ENCODE data around the gene SFRP2.

The SFRP2 gene

GRCh38 chr4:153790962-153791551 lies 2.2 kb upstream of the SFRP2 start:
- Histone ChIP-seq H3K36me3 (ENCODE audit: control insufficient read depth in 2 of 2, insufficient read depth in 1 of 2, low read length in 2 of 2) (no peaks in the 10 kb centered on the region), H3K9me3 (ENCODE audit: control insufficient read depth, insufficient read depth, low read depth, low read length) (no peaks in the 10 kb centered on the region), H3K27ac (ENCODE audit: extremely low read depth, low read depth, low read length) (no peak overlapping the region), H3K4me3 (ENCODE audit: low read depth, low read length) (no peak overlapping the region), H3K4me1 (ENCODE audit: control insufficient read depth, insufficient read depth, low read length) (peaks cover 22% of the 10 kb centered on the region)
- TF ChIP-seq OVOL3 (tag by site-specific recombination; IDR thresholded peaks at IDR 0.05) (no peak), ZNF488 (tag by site-specific recombination; IDR thresholded peaks at IDR 0.05) (no peak), ZNF677 (tag by site-specific recombination; IDR thresholded peaks at IDR 0.05) (no peak), ZFP69B (tag by site-specific recombination; IDR thresholded peaks at IDR 0.05) (no peak), ZFP37 (tag by site-specific recombination; IDR thresholded peaks at IDR 0.05) (no peak), ZNF157 (tag by site-specific recombination; IDR thresholded peaks at IDR 0.05) (no peak), ZNF785 (tag by site-specific recombination; IDR thresholded peaks at IDR 0.05) (no peak), ZNF302 (tag by site-specific recombination; IDR thresholded peaks at IDR 0.05; ENCODE audit: low read depth) (no peak), ZNF76 (tag by site-specific recombination; IDR thresholded peaks at IDR 0.05; ENCODE audit: borderline replicate concordance, low read depth) (no peak), ZIC2 (tag by site-specific recombination; IDR thresholded peaks at IDR 0.05) (no peak), HIC1 (tag by site-specific recombination; IDR thresholded peaks at IDR 0.05) (no peak), ZNF837 (tag by site-specific recombination; IDR thresholded peaks at IDR 0.05) (no peak), ZNF654 (tag by site-specific recombination; IDR thresholded peaks at IDR 0.05; ENCODE audit: low read depth) (no peak), HOXA7 (CRISPR knock-in tag; IDR thresholded peaks at IDR 0.05; ENCODE audit: borderline replicate concordance) (no peak), ZNF10 (tag by site-specific recombination; IDR thresholded peaks at IDR 0.05) (no peak), KLF1 (tag by site-specific recombination; IDR thresholded peaks at IDR 0.05) (no peak), ZNF335 (tag by site-specific recombination; conservative IDR thresholded peaks at IDR 0.05) (no peak), SCRT2 (tag by site-specific recombination; IDR thresholded peaks at IDR 0.05) (no peak), ZNF350 (tag by site-specific recombination; IDR thresholded peaks at IDR 0.05) (no peak)
- CTCF ChIA-PET = no interaction called here
- POLR2A ChIA-PET = no interaction called here

GRCh38 chr4:153790500-153790865 lies 1.6 kb upstream of the SFRP2 start:
- H3K4me1 ChIP-seq (ENCODE audit: control insufficient read depth, insufficient read depth, low read length) = peaks cover 22% of the 10 kb centered on the region
- no peak overlapping the region for H3K27ac ChIP-seq (ENCODE audit: extremely low read depth, low read depth, low read length)
- H3K36me3 ChIP-seq (ENCODE audit: control insufficient read depth in 2 of 2, insufficient read depth in 1 of 2, low read length in 2 of 2) = no peaks in the 10 kb centered on the region
- POLR2A ChIA-PET = no interaction called here
- H3K9me3 ChIP-seq (ENCODE audit: control insufficient read depth, insufficient read depth, low read depth, low read length) = no peaks in the 10 kb centered on the region
- CTCF ChIA-PET = interaction anchor here (0.6 kb wide), 1 partner anchor 69 kb away, joined by 4 read pairs; no protein-coding TSS in a partner anchor
- H3K4me3 ChIP-seq (ENCODE audit: low read depth, low read length) = no peak overlapping the region
- TF ChIP-seq ZNF302 (tag by site-specific recombination; IDR thresholded peaks at IDR 0.05; ENCODE audit: low read depth) (no peak), ZNF518A (tag by site-specific recombination; conservative IDR thresholded peaks at IDR 0.05; ENCODE audit: low read depth) (no peak), ZNF768 (tag by site-specific recombination; IDR thresholded peaks at IDR 0.05) (no peak), ZNF214 (tag by site-specific recombination; IDR thresholded peaks at IDR 0.05; ENCODE audit: borderline replicate concordance) (no peak), ZNF792 (tag by site-specific recombination; IDR thresholded peaks at IDR 0.05) (no peak), HIC1 (tag by site-specific recombination; IDR thresholded peaks at IDR 0.05) (no peak), ZFP3 (tag by site-specific recombination; IDR thresholded peaks at IDR 0.05; ENCODE audit: low read depth) (no peak), ZNF677 (tag by site-specific recombination; IDR thresholded peaks at IDR 0.05) (no peak), ZNF626 (tag by site-specific recombination; IDR thresholded peaks at IDR 0.05) (no peak), ZNF654 (tag by site-specific recombination; IDR thresholded peaks at IDR 0.05; ENCODE audit: low read depth) (no peak)
